Endothelial cell of umbilical vein (primary cell): ENCODE data around the gene MPP3. TPM values are rescaled to one million over a fixed set of nuclear protein-coding genes. Genes with fewer than 3 reads are reported as not detected.

Experiments
- BruUV-seq: library from RNA; stranded (reverse); fragments of 400-500 nt; replicated peaks from 2 replicates; lab custom pipeline; 2021; lab: Mats Ljungman, UMichigan
- CTCF ChIA-PET: fragments of 300-600, 350-600 bp; sonication (Branson Sonifier 250); formaldehyde crosslinking; loops from one replicate; lab custom pipeline; 2021; ENCODE audit warnings: antibody characterized with exemption, inconsistent platforms; lab: Charles Lee
- POLR2A ChIA-PET: fragments of 300-600, 350-600 bp; sonication (Branson Sonifier 250); formaldehyde crosslinking; loops from one replicate; lab custom pipeline; 2021; ENCODE audit warnings: antibody characterized with exemption, inconsistent platforms; lab: Charles Lee
- DNase-seq: peaks from one replicate; pipeline ENCODE4 v3.0.0-alpha.2; 2011; ENCODE audit warnings: low read depth, low spot score
- FAIRE-seq: peaks from 2 replicates; lab custom pipeline; 2011; peaks lifted over from hg19 to GRCh38; lab: Jason Lieb, UNC
- H2AFZ ChIP-seq: 2 replicates; pipeline ENCODE4 v1.6.0; 2012; ENCODE audit warnings: low read depth, low read length, control low read depth, inconsistent platforms
- H3K27ac ChIP-seq: 2 replicates; pipeline ENCODE4 v1.5.1; 2011; ENCODE audit warnings: low read depth, mild to moderate bottlenecking, control low read depth, low read length, moderate library complexity; ENCODE audit not compliant: insufficient read depth
- H3K27me3 ChIP-seq, 2 experiments: 2 replicates each; pipeline versions ENCODE4 v1.6.0 to v1.6.1; 2011; ENCODE audit warnings: low read length in 2 of 2, mixed read lengths in 1 of 2; ENCODE audit not compliant: control insufficient read depth in 2 of 2, insufficient read depth in 2 of 2
- H3K36me3 ChIP-seq, 2 experiments: 2 replicates in 1 of 2; 3 replicates in 1 of 2; pipeline ENCODE4 v1.5.1; 2011; ENCODE audit warnings: low read length in 2 of 2, mild to moderate bottlenecking in 1 of 2, moderate library complexity in 1 of 2; ENCODE audit not compliant: control insufficient read depth in 2 of 2, insufficient read depth in 2 of 2; ENCODE audit errors: extremely low read depth in 1 of 2
- H3K4me1 ChIP-seq: 3 replicates; pipeline ENCODE4 v1.5.1; 2011; ENCODE audit warnings: mild to moderate bottlenecking, low read length; ENCODE audit not compliant: control insufficient read depth, insufficient read depth; ENCODE audit errors: extremely low read depth
- H3K4me2 ChIP-seq: 2 replicates; pipeline ENCODE4 v1.6.1; 2011; ENCODE audit warnings: low read length, control low read depth, mixed read lengths; ENCODE audit not compliant: insufficient read depth
- H3K4me3 ChIP-seq, 3 experiments: fragments of 200-600 bp in 1 of 3; sonication (generic), shearing (Covaris generic) in 1 of 3; replicated peaks in 1 of 3; 2 replicates each; pipeline ENCODE4 v1.5.1; 2011 to 2016; ENCODE audit warnings: control low read depth in 3 of 3, low read length in 3 of 3, mild to moderate bottlenecking in 2 of 3, inconsistent platforms in 1 of 3, low read depth in 1 of 3, moderate library complexity in 1 of 3; ENCODE audit not compliant: insufficient read depth in 1 of 3
- H3K79me2 ChIP-seq: 2 replicates; pipeline ENCODE4 v1.6.0; 2012; ENCODE audit warnings: low read length, inconsistent platforms; ENCODE audit not compliant: control insufficient read depth, insufficient read depth
- H3K9ac ChIP-seq: replicated peaks from 2 replicates; pipeline ENCODE3; 2011; ENCODE audit warnings: low read length, control low read depth; ENCODE audit not compliant: insufficient read depth; ENCODE audit errors: extremely low read depth
- H3K9me1 ChIP-seq: replicated peaks from 3 replicates; pipeline ENCODE4 v1.6.0; 2011; ENCODE audit warnings: mild to moderate bottlenecking, low read length; ENCODE audit not compliant: control insufficient read depth, insufficient read depth; ENCODE audit errors: extremely low read depth
- H3K9me3 ChIP-seq: replicated peaks from 2 replicates; pipeline ENCODE4 v1.5.1; 2012; ENCODE audit warnings: low read length, inconsistent platforms; ENCODE audit not compliant: control insufficient read depth, insufficient read depth
- H4K20me1 ChIP-seq: replicated peaks from 2 replicates; pipeline ENCODE3; 2011; ENCODE audit warnings: mild to moderate bottlenecking, low read length; ENCODE audit not compliant: control insufficient read depth, insufficient read depth; ENCODE audit errors: extremely low read depth
- EZH2 ChIP-seq: IDR thresholded peaks from 2 replicates; pipeline ENCODE4 v1.6.1; 2012; ENCODE audit warnings: borderline replicate concordance, low read depth, mild to moderate bottlenecking, moderate library complexity, low read length, inconsistent platforms; ENCODE audit not compliant: severe bottlenecking
- FOS ChIP-seq: IDR thresholded peaks from 2 replicates; pipeline ENCODE4 v1.6.1; 2011; ENCODE audit warnings: mild to moderate bottlenecking, low read length, moderate library complexity, borderline replicate concordance; ENCODE audit not compliant: insufficient read depth
- GATA2 ChIP-seq: IDR thresholded peaks from 2 replicates; pipeline ENCODE4 v1.7.0; 2011; ENCODE audit warnings: low read depth, mild to moderate bottlenecking, moderate library complexity, mixed read lengths, low read length; ENCODE audit not compliant: insufficient read length, insufficient read depth
- JUN ChIP-seq: IDR thresholded peaks from 2 replicates; pipeline ENCODE4 v1.6.1; 2011; ENCODE audit warnings: borderline replicate concordance, low read depth; ENCODE audit not compliant: insufficient read length, insufficient read depth
- MYC ChIP-seq: IDR thresholded peaks from one replicate; pipeline ENCODE4 v1.6.1; 2011; ENCODE audit warnings: mild to moderate bottlenecking, low read depth, low read length
- POLR2A ChIP-seq: IDR thresholded peaks from 2 replicates; pipeline ENCODE4 v1.6.1; 2012; ENCODE audit warnings: low read depth, mild to moderate bottlenecking, control low read depth, low read length
- POLR2AphosphoS5 ChIP-seq: IDR thresholded peaks from 2 replicates; pipeline ENCODE4 v1.6.1; 2012; ENCODE audit warnings: low read depth, mild to moderate bottlenecking, control low read depth, low read length, moderate library complexity; ENCODE audit not compliant: insufficient read depth
- dilution Hi-C: fragments of 300-500 bp; cut with MboI; formaldehyde crosslinking; loops from one replicate; pipeline ENCODE4 v1.15.0; 2019; ENCODE audit warnings: low sequenced_read_pairs; ENCODE audit not compliant: extremely low pct_ligation_motif_present
- intact Hi-C: fragments of 100-400 bp; cut with micrococcal nuclease; formaldehyde crosslinking; loops from one replicate; pipeline ENCODE4 v1.10.0; 2022
- polyA plus RNA-seq, 4 experiments: library from polyadenylated mRNA; depleted of rRNA in 3 of 4; stranded (reverse) in 3 of 4; unstranded in 1 of 4; fragments of >200 nt; gene quantifications; 2 replicates each; pipeline versions ENCODE4 v1.2.1 to v1.2.3, GENCODE V29; 2011 to 2012; ENCODE audit warnings: missing spikeins in 1 of 4
- total RNA-seq: library from RNA; stranded (reverse); gene quantifications from 2 replicates; pipeline ENCODE4 v1.2.3, GENCODE V29; 2021
- TF ChIP-seq, protein P1 (sequence below): IDR thresholded peaks from 2 replicates; pipeline ENCODE4 v1.6.1; 2011; ENCODE audit not compliant: insufficient read depth, insufficient read length
- TF ChIP-seq, protein P2 (sequence below), 2 donors: IDR thresholded peaks; 1 replicate in 1 of 2; 2 replicates in 1 of 2; pipeline ENCODE4 v1.5.1; 2011; ENCODE audit warnings: low read length in 2 of 2, mild to moderate bottlenecking in 2 of 2, moderate library complexity in 2 of 2, control low read depth in 1 of 2, inconsistent platforms in 1 of 2, low read depth in 1 of 2; ENCODE audit not compliant: insufficient read depth in 1 of 2; ENCODE audit errors: extremely low read depth in 1 of 2

MPP3 gene
- total and polyA plus RNA-seq, 2 donors (not counting 3 experiments of a cell fraction or from before 2014, with no cell fraction given), result 6.1 to 11.3 TPM

DNA sequence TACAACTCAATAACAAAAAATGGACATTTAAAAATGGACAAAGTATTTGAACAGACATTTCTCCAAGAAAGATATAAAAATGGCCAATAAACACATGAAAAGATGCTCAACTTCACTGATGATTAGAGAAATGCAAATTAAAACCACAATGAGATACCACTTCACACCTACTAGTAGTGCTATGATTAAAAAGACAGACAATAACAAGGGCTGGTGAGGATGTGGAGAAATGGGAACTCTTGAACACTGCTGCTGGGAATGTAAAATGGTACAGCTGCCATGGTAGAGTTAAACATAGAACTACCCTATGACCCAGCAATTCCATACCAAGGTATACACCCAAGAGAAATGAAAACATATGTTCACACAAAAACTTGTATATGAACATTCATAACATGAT is 27.8 kb downstream of the MPP3 start:
- H3K9me1 ChIP-seq, result no peaks in the 10 kb centered on the region
- no peak overlapping the region for H3K27ac ChIP-seq
- dilution Hi-C loops (no loop called here), intact Hi-C loops (no loop called here)
- H4K20me1 ChIP-seq, result no peaks in the 10 kb centered on the region
- BruUV-seq, result no TSS peak
- TF ChIP-seq POLR2AphosphoS5 (no peak), FOS (no peak), EZH2 (no peak), MYC (no peak), JUN (no peak), POLR2A (no peak), GATA2 (no peak)
- TF ChIP-seq, protein P1, sequence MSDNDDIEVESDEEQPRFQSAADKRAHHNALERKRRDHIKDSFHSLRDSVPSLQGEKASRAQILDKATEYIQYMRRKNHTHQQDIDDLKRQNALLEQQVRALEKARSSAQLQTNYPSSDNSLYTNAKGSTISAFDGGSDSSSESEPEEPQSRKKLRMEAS, result no peak
- TF ChIP-seq, protein P2, sequence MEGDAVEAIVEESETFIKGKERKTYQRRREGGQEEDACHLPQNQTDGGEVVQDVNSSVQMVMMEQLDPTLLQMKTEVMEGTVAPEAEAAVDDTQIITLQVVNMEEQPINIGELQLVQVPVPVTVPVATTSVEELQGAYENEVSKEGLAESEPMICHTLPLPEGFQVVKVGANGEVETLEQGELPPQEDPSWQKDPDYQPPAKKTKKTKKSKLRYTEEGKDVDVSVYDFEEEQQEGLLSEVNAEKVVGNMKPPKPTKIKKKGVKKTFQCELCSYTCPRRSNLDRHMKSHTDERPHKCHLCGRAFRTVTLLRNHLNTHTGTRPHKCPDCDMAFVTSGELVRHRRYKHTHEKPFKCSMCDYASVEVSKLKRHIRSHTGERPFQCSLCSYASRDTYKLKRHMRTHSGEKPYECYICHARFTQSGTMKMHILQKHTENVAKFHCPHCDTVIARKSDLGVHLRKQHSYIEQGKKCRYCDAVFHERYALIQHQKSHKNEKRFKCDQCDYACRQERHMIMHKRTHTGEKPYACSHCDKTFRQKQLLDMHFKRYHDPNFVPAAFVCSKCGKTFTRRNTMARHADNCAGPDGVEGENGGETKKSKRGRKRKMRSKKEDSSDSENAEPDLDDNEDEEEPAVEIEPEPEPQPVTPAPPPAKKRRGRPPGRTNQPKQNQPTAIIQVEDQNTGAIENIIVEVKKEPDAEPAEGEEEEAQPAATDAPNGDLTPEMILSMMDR (IDR thresholded peaks at IDR 0.05; ENCODE audit: extremely low read depth in 1 of 2, insufficient read depth in 1 of 2, low read depth in 1 of 2, low read length in 2 of 2), result no peak
- CTCF ChIA-PET, result interaction anchor here (1.2 to 2.0 kb wide), 4 partner anchors 12 to 36 kb away, joined by 3 to 6 read pairs (median 5); no protein-coding TSS in a partner anchor
- DNase-seq, result no peak
- H3K4me3 ChIP-seq, result no peak overlapping the region
- no peak overlapping the region for H2AFZ ChIP-seq
- H3K4me1 ChIP-seq, result peaks cover 13% of the 10 kb centered on the region
- H3K4me2 ChIP-seq, result no peak overlapping the region
- H3K9ac ChIP-seq, result no peak overlapping the region
- no peaks in the 10 kb centered on the region for H3K79me2 ChIP-seq
- no peaks in the 10 kb centered on the region for H3K36me3 ChIP-seq
- FAIRE-seq, result peak; percentile 73
- H3K9me3 ChIP-seq, result no peaks in the 10 kb centered on the region
- H3K27me3 ChIP-seq, result no peaks in the 10 kb centered on the region
- POLR2A ChIA-PET, result no interaction called here
